Gastroesophageal sphincter (tissue), 4 donors: Measurements from ENCODE around the gene ZNF320. TPM values are rescaled to one million over a fixed set of nuclear protein-coding genes. Genes with fewer than 3 reads are reported as not detected.
"Not testable (repeated sequence)": the region's sequence is repeated elsewhere in the genome, so short reads cannot be mapped to it uniquely, and the experiment has no call there.

Source experiments
- ATAC-seq: fragments of 150-250 bp; one replicate; pipeline ENCODE4 v1.9.1; 2016; ENCODE audit warnings: mild to moderate bottlenecking, moderate library complexity
- H3K27ac ChIP-seq, 4 donors: fragments of 200-600 bp; sonication (generic) in 3 of 4; 1 replicate in 3 of 4; 2 replicates in 1 of 4; pipeline ENCODE4 v1.5.1; 2016 to 2019
- H3K27me3 ChIP-seq: fragments of 200-600 bp; sonication (generic); one replicate; pipeline ENCODE4 v1.5.1; 2019
- H3K36me3 ChIP-seq, 2 donors: fragments of 200-600 bp; sonication (generic); one replicate each; pipeline ENCODE4 v1.5.1; 2019; ENCODE audit warnings: control low read depth in 1 of 2
- H3K4me1 ChIP-seq, 3 donors: fragments of 200-600 bp; sonication (generic); 1 replicate in 2 of 3; 2 replicates in 1 of 3; pipeline ENCODE4 v1.5.1; 2016 to 2019; ENCODE audit warnings: control low read depth in 2 of 3
- H3K4me3 ChIP-seq, 2 donors: fragments of 200-600 bp; sonication (generic); one replicate each; pipeline ENCODE4 v1.5.1; 2019; ENCODE audit warnings: mild to moderate bottlenecking in 1 of 2, moderate library complexity in 1 of 2
- H3K9me3 ChIP-seq, 3 donors: fragments of 200-600 bp; sonication (generic); one replicate each; pipeline ENCODE4 v1.5.1; 2017 to 2019; ENCODE audit warnings: control low read depth in 2 of 3
- CTCF ChIP-seq, 4 experiments: fragments of 200-600 bp in 2 of 4; fragments of 450-650 bp in 2 of 4; sonication (generic) in 1 of 4; IDR thresholded peaks; one replicate each; pipeline ENCODE4 v1.5.1; 2017 to 2019; ENCODE audit warnings: antibody characterized with exemption in 4 of 4, mild to moderate bottlenecking in 2 of 4, moderate library complexity in 2 of 4
- EP300 ChIP-seq: sonication (generic); formaldehyde crosslinking; IDR thresholded peaks from one replicate; pipeline ENCODE4 v1.6.1; 2017; ENCODE audit warnings: antibody characterized with exemption, mild to moderate bottlenecking
- POLR2A ChIP-seq, 2 donors: fragments of 450-650 bp; IDR thresholded peaks; one replicate each; pipeline ENCODE4 v1.6.1; 2017; ENCODE audit warnings: antibody characterized with exemption in 2 of 2, mild to moderate bottlenecking in 2 of 2, moderate library complexity in 1 of 2
- POLR2AphosphoS5 ChIP-seq: sonication (generic); formaldehyde crosslinking; IDR thresholded peaks from one replicate; pipeline ENCODE4 v1.6.1; 2017; ENCODE audit warnings: antibody characterized with exemption
- WGBS, 2 donors: methylation state at CpG; one replicate each; pipeline ENCODE4 v1.1.5; 2018; ENCODE audit warnings: low coverage in 1 of 2; 5-methylcytosine and 5-hydroxymethylcytosine counted together
- total RNA-seq, 4 donors: library from RNA; depleted of rRNA; stranded (reverse); fragments of >200 nt; gene quantifications; one replicate each; pipeline ENCODE4 v1.1.0, GENCODE V29; 2016

ZNF320 gene
- total RNA-seq, result 10 to 100 TPM in 2 of 4 donors, 1 to 10 TPM in 2; 8.4 to 16.2 (median 12.1) TPM

GRCh38 chr19:52897138-52897935 lies at the start of gene ZNF320:
Gene ZNF320, minus strand, starts transcription at chr19:52897635. Its CDS starts 7,380 bp downstream, at chr19:52890255.
- Histone ChIP-seq H3K4me3 (peak within 1 kb of the TSS; percentile 41 to 70), H3K27me3 (no peaks in the 10 kb centered on the region), H3K4me1 (peaks cover 0 to 33% (median 0%) of the 10 kb centered on the region in 3 donors), H3K27ac (peak within 1 kb of the TSS; percentile 51 to 94 (median 92)), H3K36me3 (peaks cover 0 to 27% of the 10 kb centered on the region in 2 donors), H3K9me3 (no peaks in the 10 kb centered on the region)
- TF ChIP-seq CTCF (IDR thresholded peaks at IDR 0.05) (no peak), EP300 (no peak), POLR2A (IDR thresholded peaks at IDR 0.05) (peak; percentile 55 to 58), POLR2AphosphoS5 (peak; percentile 88)
- WGBS, 2 donors, result 0 to 1% methylated on average over 19 to 20 of the region's 56 CpGs
- peak; percentile 100 for ATAC-seq

GRCh38 chr19:52946322-52947310 lies 49.2 kb upstream of the ZNF320 start:
- H3K27ac ChIP-seq, result peak overlapping the region in 1 of 4 donors; percentile 3
- peak; percentile 59 for ATAC-seq
- H3K9me3 ChIP-seq, result peaks cover 0 to 54% (median 4%) of the 10 kb centered on the region in 3 donors
- H3K4me1 ChIP-seq, result peaks cover 0 to 17% (median 0%) of the 10 kb centered on the region in 3 donors
- H3K27me3 ChIP-seq, result peaks cover 7% of the 10 kb centered on the region
- WGBS, 2 donors, result 43 to 83% methylated on average over 2 to 11 of the region's 39 CpGs
- peaks cover 8 to 32% of the 10 kb centered on the region in 2 donors for H3K36me3 ChIP-seq
- no peak overlapping the region for H3K4me3 ChIP-seq
- no peak for TF ChIP-seq POLR2A (IDR thresholded peaks at IDR 0.05)
- no peak for TF ChIP-seq CTCF (IDR thresholded peaks at IDR 0.05)
- TF ChIP-seq POLR2AphosphoS5, result no peak
- no peak for TF ChIP-seq EP300

- TF ChIP-seq POLR2AphosphoS5, result no peak
- TF ChIP-seq CTCF (IDR thresholded peaks at IDR 0.05), result no peak
- no peak for TF ChIP-seq EP300
- no peak for TF ChIP-seq POLR2A (IDR thresholded peaks at IDR 0.05)
- Histone ChIP-seq H3K36me3 (peaks cover 2 to 24% of the 10 kb centered on the region in 2 donors), H3K4me1 (peaks cover 0 to 21% (median 0%) of the 10 kb centered on the region in 3 donors), H3K27me3 (peaks cover 7% of the 10 kb centered on the region), H3K27ac (no peak overlapping the region), H3K9me3 (peaks cover 0 to 46% (median 4%) of the 10 kb centered on the region in 3 donors), H3K4me3 (no peak overlapping the region)
- no peak for ATAC-seq
- WGBS, 2 donors, result 53% methylated on average over 8 of the region's 24 CpGs; no CpG with 5 or more reads in 1 of the 2 donors
Observed at GRCh38 chr19:52945652-52946321, 48.4 kb upstream of the ZNF320 start.

GRCh38 chr19:52944703-52945493 lies 47.5 kb upstream of the ZNF320 start:
- WGBS, 2 donors, result 84 to 86% methylated on average over 10 to 17 of the region's 17 CpGs
- Histone ChIP-seq H3K36me3 (peaks cover 0 to 15% of the 10 kb centered on the region in 2 donors), H3K9me3 (peaks cover 0 to 37% (median 4%) of the 10 kb centered on the region in 3 donors), H3K4me1 (peaks cover 0 to 21% (median 0%) of the 10 kb centered on the region in 3 donors)
- not testable (repeated sequence) for H3K27ac ChIP-seq, H3K4me3 ChIP-seq, ATAC-seq, H3K27me3 ChIP-seq
